SKM-1 treated with dmso at 0.1 percent for 144 hours (cell line): ENCODE data around the gene EAF1.
"Not testable (repeated sequence)": the region's sequence is repeated elsewhere in the genome, so short reads cannot be mapped to it uniquely, and the experiment has no call there.

ENCODE experiments used
- DNase-seq: peaks from one replicate; lab custom pipeline; 2025; ENCODE audit not compliant: unreplicated experiment; lab: John Stamatoyannopoulos, UW

EAF1 gene

GRCh38 chr3:15477951-15478639, 50.7 kb downstream of the EAF1 start:
- DNase-seq, result no peak

GRCh38 chr3:15478640-15478979, 51.2 kb downstream of the EAF1 start:
- no peak for DNase-seq

- DNase-seq, result no peak
Measured at GRCh38 chr3:15479400-15480224, 52.2 kb downstream of the EAF1 start.

GRCh38 chr3:15484551-15484950, 57.2 kb downstream of the EAF1 start:
- DNase-seq, result not testable (repeated sequence)

- DNase-seq, result no peak
Measured at GRCh38 chr3:15486020-15486419, 58.6 kb downstream of the EAF1 start.

GRCh38 chr3:15486979-15487378, 59.6 kb downstream of the EAF1 start:
- no peak for DNase-seq

GRCh38 chr3:15488002-15488401, 60.6 kb downstream of the EAF1 start:
- DNase-seq, result no peak

GRCh38 chr3:15490158-15490557, 62.8 kb downstream of the EAF1 start:
- DNase-seq, result no peak

- no peak for DNase-seq
Measured at GRCh38 chr3:15491143-15491542, 63.7 kb downstream of the EAF1 start.
